ENCODE data around the gene TUBB2A. TPM values are rescaled to one million over a fixed set of nuclear protein-coding genes. Genes with fewer than 3 reads are reported as not detected.
A peak's percentile ranks its signal among the peaks of the same experiment; 100 is the strongest.

The TUBB2A gene
- total and polyA plus RNA-seq, 2 of the 8 experiments (the other 6 are each of a cell fraction or from before 2014, with no cell fraction given): 315 to 330 TPM

DNA sequence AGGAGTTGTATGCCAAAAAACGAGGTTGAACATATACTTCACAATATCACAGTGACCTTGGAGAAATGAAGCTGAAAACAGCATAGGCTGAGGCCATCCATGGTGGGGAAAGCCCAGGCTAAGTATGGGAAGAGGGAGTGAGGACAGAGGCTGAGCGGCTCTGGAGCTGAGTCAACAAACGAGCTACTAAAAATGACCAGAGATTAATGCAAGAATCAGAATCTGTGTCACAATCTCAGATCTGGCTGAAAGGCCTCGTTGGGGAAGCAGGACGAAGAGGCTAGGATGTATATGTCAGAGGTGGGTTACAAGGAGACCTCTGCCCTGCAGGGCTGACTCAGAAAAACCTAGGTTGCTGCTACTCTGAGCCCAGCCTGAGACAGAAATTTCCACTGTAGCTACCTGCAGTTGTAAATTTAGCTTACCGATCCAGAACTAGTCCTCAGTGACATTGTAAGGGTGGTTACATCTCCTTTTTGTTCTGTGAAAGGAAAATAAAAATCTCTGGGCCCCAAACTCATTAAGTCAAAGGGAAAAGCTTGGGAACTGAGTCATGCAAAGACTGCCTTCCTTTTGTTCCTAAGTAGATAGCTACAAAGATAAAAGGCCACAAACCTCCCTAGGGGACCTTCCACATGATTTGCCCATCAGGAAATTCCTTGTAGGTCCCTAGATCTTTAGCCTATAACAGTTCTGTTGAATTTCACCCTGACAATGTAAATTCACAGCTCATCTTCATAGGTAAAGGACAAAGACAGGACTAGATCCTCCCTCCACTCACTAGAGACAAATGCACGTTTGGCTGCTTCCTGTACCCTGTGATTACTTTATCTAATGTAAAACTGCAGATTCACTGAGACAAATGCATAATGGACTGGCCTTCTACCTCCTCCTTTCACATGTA lies 8.5 kb upstream of the TUBB2A start (continued):
- TF ChIP-seq, protein P1, sequence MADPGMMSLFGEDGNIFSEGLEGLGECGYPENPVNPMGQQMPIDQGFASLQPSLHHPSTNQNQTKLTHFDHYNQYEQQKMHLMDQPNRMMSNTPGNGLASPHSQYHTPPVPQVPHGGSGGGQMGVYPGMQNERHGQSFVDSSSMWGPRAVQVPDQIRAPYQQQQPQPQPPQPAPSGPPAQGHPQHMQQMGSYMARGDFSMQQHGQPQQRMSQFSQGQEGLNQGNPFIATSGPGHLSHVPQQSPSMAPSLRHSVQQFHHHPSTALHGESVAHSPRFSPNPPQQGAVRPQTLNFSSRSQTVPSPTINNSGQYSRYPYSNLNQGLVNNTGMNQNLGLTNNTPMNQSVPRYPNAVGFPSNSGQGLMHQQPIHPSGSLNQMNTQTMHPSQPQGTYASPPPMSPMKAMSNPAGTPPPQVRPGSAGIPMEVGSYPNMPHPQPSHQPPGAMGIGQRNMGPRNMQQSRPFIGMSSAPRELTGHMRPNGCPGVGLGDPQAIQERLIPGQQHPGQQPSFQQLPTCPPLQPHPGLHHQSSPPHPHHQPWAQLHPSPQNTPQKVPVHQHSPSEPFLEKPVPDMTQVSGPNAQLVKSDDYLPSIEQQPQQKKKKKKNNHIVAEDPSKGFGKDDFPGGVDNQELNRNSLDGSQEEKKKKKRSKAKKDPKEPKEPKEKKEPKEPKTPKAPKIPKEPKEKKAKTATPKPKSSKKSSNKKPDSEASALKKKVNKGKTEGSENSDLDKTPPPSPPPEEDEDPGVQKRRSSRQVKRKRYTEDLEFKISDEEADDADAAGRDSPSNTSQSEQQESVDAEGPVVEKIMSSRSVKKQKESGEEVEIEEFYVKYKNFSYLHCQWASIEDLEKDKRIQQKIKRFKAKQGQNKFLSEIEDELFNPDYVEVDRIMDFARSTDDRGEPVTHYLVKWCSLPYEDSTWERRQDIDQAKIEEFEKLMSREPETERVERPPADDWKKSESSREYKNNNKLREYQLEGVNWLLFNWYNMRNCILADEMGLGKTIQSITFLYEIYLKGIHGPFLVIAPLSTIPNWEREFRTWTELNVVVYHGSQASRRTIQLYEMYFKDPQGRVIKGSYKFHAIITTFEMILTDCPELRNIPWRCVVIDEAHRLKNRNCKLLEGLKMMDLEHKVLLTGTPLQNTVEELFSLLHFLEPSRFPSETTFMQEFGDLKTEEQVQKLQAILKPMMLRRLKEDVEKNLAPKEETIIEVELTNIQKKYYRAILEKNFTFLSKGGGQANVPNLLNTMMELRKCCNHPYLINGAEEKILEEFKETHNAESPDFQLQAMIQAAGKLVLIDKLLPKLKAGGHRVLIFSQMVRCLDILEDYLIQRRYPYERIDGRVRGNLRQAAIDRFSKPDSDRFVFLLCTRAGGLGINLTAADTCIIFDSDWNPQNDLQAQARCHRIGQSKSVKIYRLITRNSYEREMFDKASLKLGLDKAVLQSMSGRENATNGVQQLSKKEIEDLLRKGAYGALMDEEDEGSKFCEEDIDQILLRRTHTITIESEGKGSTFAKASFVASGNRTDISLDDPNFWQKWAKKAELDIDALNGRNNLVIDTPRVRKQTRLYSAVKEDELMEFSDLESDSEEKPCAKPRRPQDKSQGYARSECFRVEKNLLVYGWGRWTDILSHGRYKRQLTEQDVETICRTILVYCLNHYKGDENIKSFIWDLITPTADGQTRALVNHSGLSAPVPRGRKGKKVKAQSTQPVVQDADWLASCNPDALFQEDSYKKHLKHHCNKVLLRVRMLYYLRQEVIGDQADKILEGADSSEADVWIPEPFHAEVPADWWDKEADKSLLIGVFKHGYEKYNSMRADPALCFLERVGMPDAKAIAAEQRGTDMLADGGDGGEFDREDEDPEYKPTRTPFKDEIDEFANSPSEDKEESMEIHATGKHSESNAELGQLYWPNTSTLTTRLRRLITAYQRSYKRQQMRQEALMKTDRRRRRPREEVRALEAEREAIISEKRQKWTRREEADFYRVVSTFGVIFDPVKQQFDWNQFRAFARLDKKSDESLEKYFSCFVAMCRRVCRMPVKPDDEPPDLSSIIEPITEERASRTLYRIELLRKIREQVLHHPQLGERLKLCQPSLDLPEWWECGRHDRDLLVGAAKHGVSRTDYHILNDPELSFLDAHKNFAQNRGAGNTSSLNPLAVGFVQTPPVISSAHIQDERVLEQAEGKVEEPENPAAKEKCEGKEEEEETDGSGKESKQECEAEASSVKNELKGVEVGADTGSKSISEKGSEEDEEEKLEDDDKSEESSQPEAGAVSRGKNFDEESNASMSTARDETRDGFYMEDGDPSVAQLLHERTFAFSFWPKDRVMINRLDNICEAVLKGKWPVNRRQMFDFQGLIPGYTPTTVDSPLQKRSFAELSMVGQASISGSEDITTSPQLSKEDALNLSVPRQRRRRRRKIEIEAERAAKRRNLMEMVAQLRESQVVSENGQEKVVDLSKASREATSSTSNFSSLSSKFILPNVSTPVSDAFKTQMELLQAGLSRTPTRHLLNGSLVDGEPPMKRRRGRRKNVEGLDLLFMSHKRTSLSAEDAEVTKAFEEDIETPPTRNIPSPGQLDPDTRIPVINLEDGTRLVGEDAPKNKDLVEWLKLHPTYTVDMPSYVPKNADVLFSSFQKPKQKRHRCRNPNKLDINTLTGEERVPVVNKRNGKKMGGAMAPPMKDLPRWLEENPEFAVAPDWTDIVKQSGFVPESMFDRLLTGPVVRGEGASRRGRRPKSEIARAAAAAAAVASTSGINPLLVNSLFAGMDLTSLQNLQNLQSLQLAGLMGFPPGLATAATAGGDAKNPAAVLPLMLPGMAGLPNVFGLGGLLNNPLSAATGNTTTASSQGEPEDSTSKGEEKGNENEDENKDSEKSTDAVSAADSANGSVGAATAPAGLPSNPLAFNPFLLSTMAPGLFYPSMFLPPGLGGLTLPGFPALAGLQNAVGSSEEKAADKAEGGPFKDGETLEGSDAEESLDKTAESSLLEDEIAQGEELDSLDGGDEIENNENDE (IDR thresholded peaks at IDR 0.05; ENCODE audit: insufficient replicate concordance, low read length): peak; percentile 90
- TF ChIP-seq CEBPB (IDR thresholded peaks at IDR 0.05; ENCODE audit: low read depth, low read length) (no peak), TBP (IDR thresholded peaks at IDR 0.05; ENCODE audit: low read depth, low read length) (0 out of 2 replicates have a peak, but pooled peaks have one; percentile 14)
- TF ChIP-seq, protein P2, sequence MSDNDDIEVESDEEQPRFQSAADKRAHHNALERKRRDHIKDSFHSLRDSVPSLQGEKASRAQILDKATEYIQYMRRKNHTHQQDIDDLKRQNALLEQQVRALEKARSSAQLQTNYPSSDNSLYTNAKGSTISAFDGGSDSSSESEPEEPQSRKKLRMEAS (IDR thresholded peaks at IDR 0.05): no peak
